Upper lobe of left lung (tissue), 4 donors: ENCODE data around the gene TMEM33.

Source experiments
- EP300 ChIP-seq, 4 donors: sonication (generic); formaldehyde crosslinking; IDR thresholded peaks; one replicate each; pipeline ENCODE4 v1.5.1; 2017; ENCODE audit warnings: antibody characterized with exemption in 4 of 4, control low read depth in 2 of 4
- POLR2A ChIP-seq, 4 donors: fragments of 450-650 bp; IDR thresholded peaks; one replicate each; pipeline ENCODE4 v1.5.1; 2016 to 2017; ENCODE audit warnings: antibody characterized with exemption in 4 of 4, mild to moderate bottlenecking in 2 of 4
- POLR2AphosphoS5 ChIP-seq, 2 donors: sonication (generic); formaldehyde crosslinking; IDR thresholded peaks; one replicate each; pipeline ENCODE4 v1.5.1; 2017; ENCODE audit warnings: antibody characterized with exemption in 2 of 2
- TF ChIP-seq, protein P1 (sequence below), 6 experiments: fragments of 450-650 bp in 4 of 6; fragments of 200-600 bp in 2 of 6; sonication (generic) in 2 of 6; IDR thresholded peaks; one replicate each; pipeline ENCODE4 v1.5.1; 2016 to 2019; ENCODE audit warnings: antibody characterized with exemption in 6 of 6

- no peak for TF ChIP-seq POLR2A (IDR thresholded peaks at IDR 0.05)
- no peak for TF ChIP-seq POLR2AphosphoS5 (IDR thresholded peaks at IDR 0.05)
- TF ChIP-seq, protein P1, sequence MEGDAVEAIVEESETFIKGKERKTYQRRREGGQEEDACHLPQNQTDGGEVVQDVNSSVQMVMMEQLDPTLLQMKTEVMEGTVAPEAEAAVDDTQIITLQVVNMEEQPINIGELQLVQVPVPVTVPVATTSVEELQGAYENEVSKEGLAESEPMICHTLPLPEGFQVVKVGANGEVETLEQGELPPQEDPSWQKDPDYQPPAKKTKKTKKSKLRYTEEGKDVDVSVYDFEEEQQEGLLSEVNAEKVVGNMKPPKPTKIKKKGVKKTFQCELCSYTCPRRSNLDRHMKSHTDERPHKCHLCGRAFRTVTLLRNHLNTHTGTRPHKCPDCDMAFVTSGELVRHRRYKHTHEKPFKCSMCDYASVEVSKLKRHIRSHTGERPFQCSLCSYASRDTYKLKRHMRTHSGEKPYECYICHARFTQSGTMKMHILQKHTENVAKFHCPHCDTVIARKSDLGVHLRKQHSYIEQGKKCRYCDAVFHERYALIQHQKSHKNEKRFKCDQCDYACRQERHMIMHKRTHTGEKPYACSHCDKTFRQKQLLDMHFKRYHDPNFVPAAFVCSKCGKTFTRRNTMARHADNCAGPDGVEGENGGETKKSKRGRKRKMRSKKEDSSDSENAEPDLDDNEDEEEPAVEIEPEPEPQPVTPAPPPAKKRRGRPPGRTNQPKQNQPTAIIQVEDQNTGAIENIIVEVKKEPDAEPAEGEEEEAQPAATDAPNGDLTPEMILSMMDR (IDR thresholded peaks at IDR 0.05), result no peak
- no peak for TF ChIP-seq EP300 (IDR thresholded peaks at IDR 0.05)
Measured at GRCh38 chr4:41964401-41964800, 29.2 kb downstream of the TMEM33 start.
